Erythroblast (primary cell): Measurements from ENCODE around the gene LARP1.

Source experiments
- GATA1 ChIP-seq: IDR thresholded peaks from 2 replicates; pipeline ENCODE4 v1.6.1; 2011; ENCODE audit warnings: low read depth, mild to moderate bottlenecking, control low read depth, low read length, moderate library complexity
- POLR2A ChIP-seq: IDR thresholded peaks from 2 replicates; pipeline ENCODE4 v1.6.1; 2011; ENCODE audit warnings: mild to moderate bottlenecking, low read length

GRCh38 chr5:154830219-154830595 is 75.0 kb downstream of the LARP1 start:
- no peak for TF ChIP-seq POLR2A
- no peak for TF ChIP-seq GATA1
